HepG2 (cell line): ENCODE measurements around the gene ARCN1. TPM values are rescaled to one million over a fixed set of nuclear protein-coding genes. Genes with fewer than 3 reads are reported as not detected.

Experiments used
- ATAC-seq: fragments of 200-7000 bp; cut with Tn5 transposase; 3 replicates; pipeline ENCODE4 v1.9.1; 2020; ENCODE audit warnings: mild to moderate bottlenecking, moderate library complexity
- BruUV-seq: library from RNA; stranded (reverse); fragments of 400-500 nt; replicated peaks from 2 replicates; lab custom pipeline; 2021; lab: Mats Ljungman, UMichigan
- CTCF ChIA-PET: fragments of 300-600 bp; formaldehyde crosslinking; extraction: SDS; loops from one replicate; lab custom pipeline; 2021; ENCODE audit warnings: low total read pairs, inconsistent platforms, low intra/inter-chr PET ratio; lab: Yijun Ruan, JAX
- POLR2A ChIA-PET: fragments of 350-600 bp; sonication (Branson Sonifier 250); formaldehyde crosslinking; loops from one replicate; lab custom pipeline; 2020; ENCODE audit warnings: antibody characterized with exemption, inconsistent platforms; lab: Yijun Ruan, JAX
- DNase-seq: peaks from one replicate; pipeline ENCODE4 v3.0.0-alpha.2; 2015; ENCODE audit warnings: low spot score
- FAIRE-seq: peaks from 3 replicates; lab custom pipeline; 2011; peaks lifted over from hg19 to GRCh38; lab: Jason Lieb, UNC
- H2AFZ ChIP-seq: one replicate; pipeline ENCODE4 v1.6.1; 2011; ENCODE audit warnings: low read length, inconsistent platforms
- H3K27ac ChIP-seq: fragments of 300-600 bp; 3 replicates; pipeline ENCODE4 v1.8.0; 2011; ENCODE audit warnings: mixed run types, mild to moderate bottlenecking, mixed read lengths, low read length, inconsistent platforms; ENCODE audit not compliant: insufficient read depth; ENCODE audit errors: extremely low read length
- H3K27me3 ChIP-seq, 2 experiments: fragments of 200-600 bp in 1 of 2; 2 replicates in 1 of 2; 3 replicates in 1 of 2; pipeline versions ENCODE4 v1.6.0 to v1.8.0; 2011; ENCODE audit warnings: low read length in 2 of 2, mild to moderate bottlenecking in 2 of 2, moderate library complexity in 2 of 2, inconsistent platforms in 1 of 2; ENCODE audit not compliant: insufficient read depth in 2 of 2, control insufficient read depth in 1 of 2
- H3K36me3 ChIP-seq, 2 experiments: fragments of 200-600 bp in 1 of 2; replicated peaks in 1 of 2; 2 replicates in 1 of 2; 3 replicates in 1 of 2; pipeline versions ENCODE4 v1.5.1 to v1.8.0; 2011; ENCODE audit warnings: low read length in 2 of 2, inconsistent platforms in 1 of 2; ENCODE audit not compliant: insufficient read depth in 2 of 2, control insufficient read depth in 1 of 2
- H3K4me1 ChIP-seq: 2 replicates; pipeline ENCODE4 v1.5.1; 2012; ENCODE audit warnings: low read length, inconsistent platforms; ENCODE audit not compliant: insufficient read depth
- H3K4me2 ChIP-seq: 2 replicates; pipeline ENCODE4 v1.6.0; 2011; ENCODE audit warnings: low read depth, low read length, inconsistent platforms
- H3K4me3 ChIP-seq, 3 experiments: fragments of 200-600 bp in 1 of 3; sonication (generic), shearing (Covaris generic) in 1 of 3; replicated peaks in 1 of 3; 2 replicates each; pipeline ENCODE4 v1.5.1; 2011 to 2016; ENCODE audit warnings: low read length in 3 of 3, inconsistent platforms in 2 of 3, low read depth in 2 of 3, mild to moderate bottlenecking in 2 of 3, control low read depth in 1 of 3, mixed read lengths in 1 of 3; ENCODE audit not compliant: insufficient read depth in 1 of 3
- H3K79me2 ChIP-seq: one replicate; pipeline ENCODE4 v1.6.1; 2011; ENCODE audit warnings: low read length, inconsistent platforms; ENCODE audit not compliant: insufficient read depth
- H3K9ac ChIP-seq: 2 replicates; pipeline ENCODE4 v1.6.0; 2011; ENCODE audit warnings: mild to moderate bottlenecking, low read depth, low read length, inconsistent platforms; ENCODE audit not compliant: insufficient read depth
- H3K9me3 ChIP-seq: 2 replicates; pipeline ENCODE4 v1.5.1; 2012; ENCODE audit warnings: mild to moderate bottlenecking, low read length
- H4K20me1 ChIP-seq: 2 replicates; pipeline ENCODE4 v1.6.0; 2011; ENCODE audit warnings: inconsistent platforms, mild to moderate bottlenecking, low read length, moderate library complexity; ENCODE audit not compliant: insufficient read depth
- YY1 ChIP-seq: IDR thresholded peaks from 2 replicates; pipeline ENCODE4 v1.6.1; 2011; ENCODE audit warnings: low read length, low read depth, moderate library complexity, mild to moderate bottlenecking; ENCODE audit not compliant: insufficient read depth, insufficient replicate concordance
- WGBS: methylation state at CpG from one replicate; pipeline ENCODE4 v1.1.6; 2017; ENCODE audit warnings: low lambda C conversion rate; 5-methylcytosine and 5-hydroxymethylcytosine counted together
- in situ Hi-C: cut with HindIII; loops from 2 replicates; pipeline ENCODE4 v1.10.0; 2017; ENCODE audit warnings: low pct_unique_long_range_greater_than_20kb; ENCODE audit not compliant: extremely low pct_ligation_motif_present
- intact Hi-C: fragments of 100-400 bp; cut with micrococcal nuclease; formaldehyde crosslinking; loops from one replicate; pipeline ENCODE4 v1.10.0; 2022; ENCODE audit not compliant: unreplicated experiment
- polyA plus RNA-seq, 8 experiments: library from polyadenylated mRNA; depleted of rRNA in 3 of 8; stranded (reverse) in 7 of 8; unstranded in 1 of 8; fragments of >200 nt; fragmentation: Illumina TruSeq in 4 of 8; extraction: Trizol in 4 of 8; gene quantifications; 2 replicates each; pipeline versions ENCODE4 v1.2.1 to v1.2.3, GENCODE V29; 2011 to 2016; ENCODE audit warnings: low read depth in 4 of 8, missing spikeins in 1 of 8, mixed read lengths in 1 of 8; ENCODE audit not compliant: insufficient read depth in 1 of 8
- total RNA-seq, 5 experiments: library from RNA; depleted of rRNA; stranded (reverse); fragments of >200 nt; fragmentation: Illumina TruSeq; extraction: Trizol; gene quantifications; 2 replicates each; pipeline ENCODE4 v1.2.3, GENCODE V29; 2016; ENCODE audit warnings: low read depth in 1 of 5
- TF ChIP-seq, protein P1 (sequence below): sonication (generic); formaldehyde crosslinking; IDR thresholded peaks from 2 replicates; pipeline ENCODE4 v1.4.0; 2020; ENCODE audit warnings: missing genetic modification reagents

ARCN1 gene
- total and polyA plus RNA-seq, 2 of the 13 experiments (the other 11 are each of a cell fraction or from before 2014, with no cell fraction given) = 148 to 200 TPM

DNA sequence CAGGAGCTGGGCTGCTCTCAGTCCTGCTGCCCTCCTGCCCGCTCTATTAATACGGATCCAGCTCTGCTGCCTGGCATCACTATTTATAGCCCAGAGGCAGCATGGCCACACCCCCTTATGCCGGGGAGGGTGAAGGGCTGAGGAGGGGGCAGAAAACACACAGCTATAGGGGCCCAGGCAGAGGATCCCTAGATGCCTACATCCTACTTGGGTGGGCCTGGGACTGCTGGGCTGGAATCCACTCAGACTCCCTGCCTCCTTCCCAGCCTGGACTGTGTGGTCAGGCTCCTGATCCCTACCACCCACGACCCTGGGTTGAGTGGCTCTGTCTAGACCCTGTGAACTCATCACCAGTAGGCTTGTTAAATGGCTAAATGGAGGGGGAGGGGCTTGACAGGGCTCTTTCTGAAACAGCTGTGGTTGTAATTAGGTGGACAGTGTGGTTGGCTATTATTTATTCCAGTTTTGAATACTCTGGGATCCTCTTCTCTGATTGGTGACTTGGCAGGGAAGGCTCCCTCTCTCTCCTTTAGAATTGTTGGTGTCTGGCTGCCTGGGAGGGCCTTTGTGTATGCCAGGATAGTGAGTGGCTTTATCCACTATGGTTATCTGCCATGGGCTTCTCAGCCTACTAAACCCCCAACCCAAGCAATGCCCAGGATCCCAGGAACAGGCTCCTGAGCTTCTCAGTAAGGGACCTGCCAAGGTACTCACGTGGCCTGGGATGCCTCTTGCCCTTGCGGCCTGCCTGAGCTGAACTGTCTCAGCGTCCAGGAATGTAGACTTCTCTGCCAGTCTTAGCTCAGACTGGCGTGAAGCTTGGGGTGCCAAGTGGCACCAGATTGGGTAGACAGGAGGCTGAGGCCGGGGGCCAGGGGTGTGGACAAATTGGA, 50.4 kb downstream of the ARCN1 start:
- Histone ChIP-seq H3K9ac (peak overlapping the region; percentile 82), H3K4me3 (peak overlapping the region; percentile 81 to 97 (median 87))

More for the DNA sequence above, 50.4 kb downstream of the ARCN1 start:
- TF ChIP-seq, protein P1, sequence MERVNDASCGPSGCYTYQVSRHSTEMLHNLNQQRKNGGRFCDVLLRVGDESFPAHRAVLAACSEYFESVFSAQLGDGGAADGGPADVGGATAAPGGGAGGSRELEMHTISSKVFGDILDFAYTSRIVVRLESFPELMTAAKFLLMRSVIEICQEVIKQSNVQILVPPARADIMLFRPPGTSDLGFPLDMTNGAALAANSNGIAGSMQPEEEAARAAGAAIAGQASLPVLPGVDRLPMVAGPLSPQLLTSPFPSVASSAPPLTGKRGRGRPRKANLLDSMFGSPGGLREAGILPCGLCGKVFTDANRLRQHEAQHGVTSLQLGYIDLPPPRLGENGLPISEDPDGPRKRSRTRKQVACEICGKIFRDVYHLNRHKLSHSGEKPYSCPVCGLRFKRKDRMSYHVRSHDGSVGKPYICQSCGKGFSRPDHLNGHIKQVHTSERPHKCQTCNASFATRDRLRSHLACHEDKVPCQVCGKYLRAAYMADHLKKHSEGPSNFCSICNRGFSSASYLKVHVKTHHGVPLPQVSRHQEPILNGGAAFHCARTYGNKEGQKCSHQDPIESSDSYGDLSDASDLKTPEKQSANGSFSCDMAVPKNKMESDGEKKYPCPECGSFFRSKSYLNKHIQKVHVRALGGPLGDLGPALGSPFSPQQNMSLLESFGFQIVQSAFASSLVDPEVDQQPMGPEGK (CRISPR knock-in tag) = 0 out of 2 replicates have a peak, but pooled peaks have one; percentile 4
- no peak for TF ChIP-seq YY1
- intact Hi-C loops (loop anchor here (5.0 kb wide), 1 partner anchor 35 kb away; no protein-coding TSS in a partner anchor), in situ Hi-C loops (no loop called here)
- no peaks in the 10 kb centered on the region for H4K20me1 ChIP-seq
- no peak for DNase-seq
- peak overlapping the region; percentile 98 for H3K4me2 ChIP-seq
- H2AFZ ChIP-seq = no peak overlapping the region
- H3K36me3 ChIP-seq = peaks cover 9 to 17% of the 10 kb centered on the region in 2 experiments; a peak in 4 of 5 replicates
- no peaks in the 10 kb centered on the region for H3K9me3 ChIP-seq
- H3K27me3 ChIP-seq = no peaks in the 10 kb centered on the region; a peak in 1 of 5 replicates
- H3K79me2 ChIP-seq = peaks cover 9% of the 10 kb centered on the region
- ATAC-seq = no peak
- 75% methylated on average over 7 of the region's 9 CpGs for WGBS
- BruUV-seq = no TSS peak
- ChIA-PET CTCF (no interaction called here), POLR2A (interaction anchor here (1.4 to 2.7 kb wide), 9 partner anchors 10 to 67 kb away, joined by 4 to 83 read pairs (median 12); partner anchors contain the start of genes ARCN1, PHLDB1 and TREH)
- H3K4me1 ChIP-seq = peaks cover 53% of the 10 kb centered on the region
- no peak for FAIRE-seq
- peak overlapping the region; percentile 0 for H3K27ac ChIP-seq
